ENCODE results near the gene CAV3.

CAV3 gene

GRCh38 chr3:8793242-8793641, 59.6 kb downstream of the CAV3 start (continued):
- TF ChIP-seq ZNF585B (tag by site-specific recombination; IDR thresholded peaks at IDR 0.05) (no peak), ZNF837 (tag by site-specific recombination; IDR thresholded peaks at IDR 0.05) (no peak)

- TF ChIP-seq ZFP37 (tag by site-specific recombination; IDR thresholded peaks at IDR 0.05), result no peak
- TF ChIP-seq HOXD13 (CRISPR knock-in tag; IDR thresholded peaks at IDR 0.05; ENCODE audit: borderline replicate concordance), result no peak
- TF ChIP-seq ZNF350 (tag by site-specific recombination; IDR thresholded peaks at IDR 0.05), result no peak
- no peak for TF ChIP-seq ZBTB11 (tag by site-specific recombination; conservative IDR thresholded peaks at IDR 0.05; ENCODE audit: low read depth)
- TF ChIP-seq ZBTB49 (tag by site-specific recombination; IDR thresholded peaks at IDR 0.05; ENCODE audit: low read depth), result no peak
Observed at GRCh38 chr3:8794247-8794646, 60.6 kb downstream of the CAV3 start.

More at GRCh38 chr3:8794247-8794646, 60.6 kb downstream of the CAV3 start:
- ChIA-PET CTCF (interaction anchor here (0.7 kb wide), 1 partner anchor 24 kb away, joined by 3 read pairs; no protein-coding TSS in a partner anchor), POLR2A (no interaction called here)
- Histone ChIP-seq H3K27ac (ENCODE audit: extremely low read depth, low read depth, low read length) (no peak overlapping the region), H3K4me3 (ENCODE audit: low read depth, low read length) (no peak overlapping the region), H3K36me3 (ENCODE audit: control insufficient read depth in 2 of 2, insufficient read depth in 1 of 2, low read length in 2 of 2) (no peaks in the 10 kb centered on the region), H3K9me3 (ENCODE audit: control insufficient read depth, insufficient read depth, low read depth, low read length) (no peaks in the 10 kb centered on the region), H3K4me1 (ENCODE audit: control insufficient read depth, insufficient read depth, low read length) (no peaks in the 10 kb centered on the region)
